ENCODE data around the gene PIWIL4.
"Not testable (repeated sequence)": the region's sequence is repeated elsewhere in the genome, so short reads cannot be mapped to it uniquely, and the experiment has no call there.

DNA sequence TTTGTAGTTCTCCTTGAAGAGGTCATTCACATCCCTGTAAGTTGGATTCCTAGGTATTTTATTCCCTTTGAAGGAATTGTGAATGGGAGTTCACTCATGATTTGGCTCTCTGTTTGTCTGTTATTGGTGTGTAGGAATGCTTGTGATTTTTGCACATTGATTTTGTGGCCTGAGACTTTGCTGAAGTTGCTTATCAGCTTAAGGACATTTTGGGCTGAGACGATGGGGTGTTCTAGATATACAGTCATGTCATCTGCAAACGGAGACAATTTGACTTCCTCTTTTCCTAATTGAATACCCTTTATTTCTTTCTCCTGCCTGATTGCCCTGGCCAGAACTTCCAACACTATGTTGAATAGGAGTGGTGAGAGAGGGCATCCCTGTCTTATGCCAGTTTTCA lies 5.8 kb downstream of the PIWIL4 start:
- not testable (repeated sequence) for TF ChIP-seq CTCF (conservative IDR thresholded peaks at IDR 0.05; ENCODE audit: low read length); EZH2phosphoT487 (IDR thresholded peaks at IDR 0.05; ENCODE audit: borderline replicate concordance)
